ENCODE results near the gene APBB2.
"Not testable (repeated sequence)": the region's sequence is repeated elsewhere in the genome, so short reads cannot be mapped to it uniquely, and the experiment has no call there.

APBB2 gene

DNA sequence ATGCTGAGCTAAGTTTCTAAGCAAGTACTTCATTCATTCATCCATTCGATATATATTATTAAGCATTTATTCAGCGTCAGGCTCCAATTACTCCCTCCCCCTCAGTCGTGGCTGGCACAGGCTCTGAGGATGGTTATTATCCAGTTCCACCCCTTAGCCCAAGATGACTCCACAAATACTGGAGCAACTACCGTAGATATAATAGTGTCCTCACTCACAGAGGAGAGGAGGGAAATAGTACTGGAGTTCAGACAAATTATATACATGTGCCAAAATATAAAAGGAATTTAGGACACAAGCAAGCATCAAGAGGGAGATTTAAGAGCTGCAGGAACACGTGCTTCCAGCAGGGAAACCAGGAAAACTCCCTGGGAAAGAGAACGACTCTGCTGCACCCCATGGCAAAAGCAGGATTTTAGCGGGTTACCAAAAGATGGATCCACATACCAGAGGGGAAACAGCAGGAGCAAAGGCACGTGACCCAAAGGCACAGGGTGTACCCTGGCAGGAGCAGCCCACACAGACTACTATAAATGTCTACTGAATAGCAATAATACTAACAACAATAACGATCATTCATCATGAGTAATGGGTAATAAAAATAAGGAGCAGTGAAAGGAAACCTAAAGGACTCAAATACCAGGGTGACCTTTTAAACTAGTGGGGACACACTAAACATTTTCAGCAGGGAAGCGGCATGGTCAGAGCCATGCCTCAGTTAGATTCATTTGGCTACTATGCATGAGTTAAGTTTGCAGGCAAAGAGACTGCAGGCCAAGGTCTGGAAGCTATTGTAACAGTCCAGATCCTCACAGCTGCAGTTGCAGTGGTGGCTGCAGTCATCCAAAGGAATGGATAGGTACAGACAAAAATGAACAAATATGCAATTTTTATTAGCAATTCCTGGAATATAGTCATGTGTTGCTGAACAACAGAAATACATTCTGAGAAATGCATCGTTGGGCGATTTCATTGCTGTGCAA lies 153.7 kb downstream of the APBB2 start:
- no peak for DNase-seq (ENCODE audit: low read depth in 2 of 2)

DNA sequence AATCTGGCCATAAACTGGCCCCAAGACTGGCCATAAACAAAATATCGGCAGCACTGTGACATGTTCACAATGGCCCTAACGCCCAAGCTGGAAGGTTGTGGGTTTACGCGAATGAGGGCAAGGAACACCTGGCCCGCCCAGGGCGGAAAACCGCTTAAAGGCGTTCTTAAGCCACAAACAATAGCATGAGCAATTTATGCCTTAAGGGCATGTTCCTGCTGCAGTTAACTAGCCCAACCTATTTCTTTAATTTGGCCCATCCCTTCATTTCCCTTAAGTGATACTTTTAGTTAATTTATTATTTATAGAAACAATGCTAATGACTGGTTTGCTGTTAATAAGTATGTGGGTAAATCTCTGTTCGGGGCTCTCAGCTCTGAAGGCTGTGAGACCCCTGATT lies 154.9 kb downstream of the APBB2 start:
- not testable (repeated sequence) for DNase-seq (ENCODE audit: low read depth in 2 of 2)

DNA sequence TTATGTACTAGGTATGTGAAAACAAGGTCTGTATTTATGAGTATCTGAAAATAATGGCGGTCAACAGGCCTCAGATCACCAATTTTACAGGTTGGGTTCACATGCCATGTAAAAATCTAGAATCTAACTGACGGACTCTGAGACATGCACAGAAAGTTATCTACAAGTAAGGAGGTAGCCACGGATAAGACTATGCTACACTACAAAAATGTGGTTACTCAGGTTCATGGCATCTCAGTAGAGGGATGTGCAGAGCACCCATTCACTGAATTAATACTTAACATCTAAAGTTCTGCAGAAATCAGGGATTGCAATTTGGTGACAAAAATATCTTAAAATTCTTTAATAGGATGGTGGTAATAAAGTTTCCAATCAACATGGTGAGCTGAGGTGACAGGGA lies 155.9 kb downstream of the APBB2 start:
- DNase-seq (ENCODE audit: low read depth in 2 of 2), result no peak

GRCh38 chr4:41057467-41057866 lies 156.9 kb downstream of the APBB2 start:
- DNase-seq (ENCODE audit: low read depth in 2 of 2), result no peak

DNA sequence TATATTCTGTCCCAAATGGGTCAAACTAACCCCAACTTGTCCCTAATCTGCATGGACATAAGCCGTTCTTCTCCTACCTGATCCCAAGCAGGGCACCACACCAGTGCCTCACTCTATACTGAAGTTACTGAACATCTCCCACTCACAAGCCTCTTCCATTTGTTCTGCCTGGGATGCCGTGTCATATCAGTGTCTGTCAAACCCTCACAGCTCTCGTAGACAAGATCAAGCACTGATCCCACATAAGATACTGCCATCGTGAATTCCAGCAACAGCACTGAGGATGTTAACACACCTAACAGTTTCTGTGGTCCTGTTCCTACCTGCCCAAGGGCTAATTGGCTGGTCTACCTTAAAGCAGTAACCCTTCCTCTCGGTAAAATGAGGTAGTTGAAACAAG lies 162.1 kb downstream of the APBB2 start:
- no peak for DNase-seq (ENCODE audit: low read depth in 2 of 2)

- no peak for DNase-seq (ENCODE audit: low read depth in 2 of 2)
Observed at GRCh38 chr4:41050880-41051775, 163.2 kb downstream of the APBB2 start.

DNA sequence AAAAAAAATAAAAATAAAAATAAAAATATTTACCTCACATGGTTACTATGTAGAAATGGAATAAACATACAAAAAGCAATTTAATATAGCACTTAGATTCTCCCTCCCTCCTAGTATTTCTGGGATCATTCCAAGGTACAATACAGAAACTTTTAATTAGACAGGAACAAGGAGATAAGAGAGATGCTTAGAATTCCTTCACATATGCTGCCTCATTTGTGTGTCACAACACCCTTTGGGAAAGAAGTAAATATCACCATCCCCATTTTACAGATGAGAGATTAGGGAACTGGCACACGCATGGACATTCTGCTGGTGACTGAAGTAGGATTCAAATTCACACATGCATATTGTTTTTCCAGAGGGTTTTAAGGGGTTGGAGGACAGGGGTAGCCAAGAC lies 164.2 kb downstream of the APBB2 start:
- DNase-seq (ENCODE audit: low read depth in 2 of 2), result no peak

- DNase-seq (ENCODE audit: low read depth in 2 of 2), result not testable (repeated sequence)
Observed at GRCh38 chr4:41049176-41049575, 165.2 kb downstream of the APBB2 start.

DNA sequence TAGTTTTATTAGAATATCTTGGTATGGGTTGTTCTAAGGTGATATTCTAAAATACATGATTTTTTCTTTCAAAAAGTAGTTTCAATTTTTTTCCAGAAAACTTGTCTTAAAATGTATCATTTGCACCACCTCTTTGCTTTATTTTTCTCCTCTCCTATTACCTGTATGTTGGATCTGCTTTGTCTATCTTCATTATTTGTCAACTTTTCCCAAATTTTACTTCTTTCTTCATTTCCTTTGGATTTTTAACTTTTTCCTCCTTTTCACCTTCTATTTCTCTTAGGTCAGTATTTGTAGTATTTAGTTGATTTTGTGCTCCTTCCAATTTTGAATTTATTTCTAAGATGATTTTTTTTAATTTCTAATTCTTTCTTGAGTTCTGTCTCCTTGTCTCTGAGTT lies 169.6 kb downstream of the APBB2 start:
- DNase-seq (ENCODE audit: low read depth in 2 of 2), result no peak

GRCh38 chr4:41044165-41044564 lies 170.2 kb downstream of the APBB2 start:
- DNase-seq (ENCODE audit: low read depth in 2 of 2), result no peak

DNA sequence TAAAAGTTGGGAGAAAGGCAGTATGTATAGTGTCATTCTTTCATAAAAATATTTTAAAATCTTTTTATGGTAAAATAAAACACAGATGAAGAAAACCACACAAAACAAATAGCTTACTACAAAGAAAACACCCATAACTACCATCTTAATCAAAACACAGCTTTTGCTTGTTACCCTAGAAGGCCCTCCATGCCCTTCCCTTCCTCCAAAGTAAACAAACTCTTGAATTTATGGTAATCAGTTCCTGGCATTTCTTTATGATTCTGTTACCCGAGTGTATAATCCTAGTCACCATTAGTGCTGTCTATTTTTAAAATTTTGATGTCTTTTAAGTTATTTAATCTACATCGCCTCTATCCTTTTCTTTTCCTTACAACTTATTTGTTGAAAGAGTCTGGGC lies 170.9 kb downstream of the APBB2 start:
- no peak for DNase-seq (ENCODE audit: low read depth in 2 of 2)

GRCh38 chr4:41041551-41041950 lies 172.8 kb downstream of the APBB2 start:
- DNase-seq (ENCODE audit: low read depth in 2 of 2), result no peak

DNA sequence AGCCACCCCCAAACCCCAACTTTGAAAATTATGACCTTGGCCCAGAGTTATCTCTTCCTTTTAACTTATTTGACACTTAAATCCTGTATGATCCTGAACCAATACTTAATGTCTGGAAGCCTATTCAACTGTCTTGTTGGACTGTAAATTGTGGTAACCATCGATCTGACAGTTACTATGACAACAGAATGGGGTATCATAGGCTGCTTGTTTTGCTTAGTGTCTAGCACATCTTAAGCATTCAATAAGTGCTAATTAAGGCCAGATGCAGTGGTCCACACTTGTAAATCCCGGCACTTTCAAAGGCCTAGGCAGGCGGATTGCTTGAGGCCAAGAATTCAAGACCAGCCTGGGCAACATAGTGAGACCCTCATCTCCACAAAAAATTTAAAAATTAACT lies 175.0 kb downstream of the APBB2 start:
- DNase-seq (ENCODE audit: low read depth in 2 of 2), result no peak

GRCh38 chr4:41038304-41038703 lies 176.0 kb downstream of the APBB2 start:
- no peak for DNase-seq (ENCODE audit: low read depth in 2 of 2)

- no peak for DNase-seq (ENCODE audit: low read depth in 2 of 2)
Observed at GRCh38 chr4:41029098-41029497, 185.2 kb downstream of the APBB2 start.

- no peak for DNase-seq (ENCODE audit: low read depth in 2 of 2)
Observed at GRCh38 chr4:41028392-41029076, 185.8 kb downstream of the APBB2 start.

DNA sequence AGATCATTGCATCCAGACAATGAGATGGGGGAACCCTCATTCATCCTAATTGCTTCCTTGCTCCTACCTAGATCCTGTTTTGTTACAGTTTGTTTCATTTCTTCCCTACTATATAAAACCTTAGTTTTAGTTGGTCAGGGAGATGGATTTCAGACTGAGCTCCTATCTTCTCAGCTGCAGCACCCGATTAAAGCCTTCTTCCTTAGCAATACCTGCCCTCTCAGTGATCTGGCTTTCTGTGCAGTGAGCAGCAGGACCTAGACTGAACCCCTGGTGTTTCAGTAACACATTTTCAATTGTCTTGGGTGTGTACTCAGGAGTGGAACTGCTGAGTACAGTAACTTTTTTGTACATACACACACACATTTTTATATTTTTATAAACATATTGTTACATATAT lies 187.4 kb downstream of the APBB2 start:
- no peak for DNase-seq (ENCODE audit: low read depth in 2 of 2)

DNA sequence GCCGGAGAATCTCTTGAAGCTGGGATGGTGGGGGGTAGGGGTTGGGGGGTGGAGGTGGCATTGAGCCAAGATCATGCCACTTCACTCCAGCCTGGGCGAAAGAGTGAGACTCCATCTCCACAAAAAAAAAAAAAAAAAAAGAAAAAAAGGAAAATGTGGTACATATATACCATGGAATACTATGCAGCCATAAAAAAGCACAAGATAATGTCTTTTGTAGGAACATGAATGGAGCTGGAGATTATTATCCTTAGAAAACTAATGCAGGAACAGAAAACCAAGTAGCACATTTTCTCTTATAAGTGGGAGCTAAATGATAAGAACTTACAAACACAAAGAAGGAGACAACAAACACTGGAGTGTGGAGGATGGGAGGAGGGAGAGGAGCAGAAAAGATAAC lies 188.5 kb downstream of the APBB2 start:
- DNase-seq (ENCODE audit: low read depth in 2 of 2), result no peak

GRCh38 chr4:41024556-41025491 lies 189.5 kb downstream of the APBB2 start:
- DNase-seq (ENCODE audit: low read depth in 2 of 2), result no peak

DNA sequence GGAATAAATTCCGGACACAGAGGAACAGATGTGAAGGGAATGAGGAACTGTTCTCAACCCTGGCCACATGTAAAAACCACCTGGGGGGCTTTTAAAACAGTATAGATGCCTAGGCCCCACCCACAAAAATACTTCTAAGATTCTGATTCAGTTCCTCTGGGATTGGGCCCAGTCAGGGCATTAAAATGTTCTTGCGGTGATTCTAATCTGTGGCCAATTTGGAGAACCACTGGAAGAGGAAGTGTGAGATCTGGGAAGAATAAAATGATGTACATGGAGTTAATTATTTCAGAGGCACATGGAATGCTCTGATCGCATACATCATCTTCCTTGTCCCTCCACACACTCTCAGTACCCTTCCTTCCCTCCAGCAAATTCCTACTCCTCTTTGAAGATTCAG lies 192.2 kb downstream of the APBB2 start:
- DNase-seq (ENCODE audit: low read depth in 2 of 2), result no peak
